Effector CD8-positive, alpha-beta T cell (primary cell): ENCODE results near the gene CYP2C18.
"Not testable (repeated sequence)": the region's sequence is repeated elsewhere in the genome, so short reads cannot be mapped to it uniquely, and the experiment has no call there.

Experiments used
- DNase-seq: peaks from one replicate; lab custom pipeline; 2025; lab: John Stamatoyannopoulos, UW

CYP2C18 gene

GRCh38 chr10:94747137-94747536 is 63.6 kb downstream of the CYP2C18 start:
- no peak for DNase-seq

- DNase-seq: no peak
These were observed 64.3 kb downstream of the CYP2C18 start for GRCh38 chr10:94747838-94748237.

- no peak for DNase-seq
These were observed 74.4 kb downstream of the CYP2C18 start for GRCh38 chr10:94757916-94758315.

DNA sequence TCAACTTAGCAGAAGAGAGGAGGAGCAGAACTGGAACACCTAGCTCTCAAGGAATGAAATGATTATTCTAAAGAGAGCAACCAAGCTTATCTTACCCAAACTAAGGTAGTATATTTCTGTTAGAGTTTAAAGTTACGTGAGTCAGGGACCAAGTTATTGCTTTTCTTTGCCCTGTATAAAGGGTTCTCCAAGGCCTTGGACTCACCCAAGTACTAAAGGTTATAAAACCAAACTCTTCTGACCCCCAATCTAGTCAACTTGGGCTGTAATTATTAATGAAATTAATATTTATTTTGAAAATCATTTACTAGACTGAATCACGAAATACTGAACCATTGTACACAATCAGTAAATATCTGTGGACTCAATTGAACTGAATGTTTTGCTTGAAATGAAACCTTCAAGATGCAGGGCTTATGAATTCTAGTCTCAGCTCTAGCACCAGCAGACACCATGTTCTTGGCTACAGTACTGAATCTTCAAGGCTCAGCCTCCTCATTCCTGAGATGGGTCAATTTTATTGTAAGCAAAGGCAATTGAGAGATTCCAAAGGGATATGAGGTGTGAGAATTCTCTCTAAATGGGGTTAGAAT is 77.2 kb downstream of the CYP2C18 start:
- no peak for DNase-seq

GRCh38 chr10:94762393-94762792 is 78.9 kb downstream of the CYP2C18 start, which contains the start of gene CYP2C19:
CYP2C19 (plus strand) TSS chr10:94762681; CDS start chr10:94762706, 25 bp downstream.
- no peak for DNase-seq

DNA sequence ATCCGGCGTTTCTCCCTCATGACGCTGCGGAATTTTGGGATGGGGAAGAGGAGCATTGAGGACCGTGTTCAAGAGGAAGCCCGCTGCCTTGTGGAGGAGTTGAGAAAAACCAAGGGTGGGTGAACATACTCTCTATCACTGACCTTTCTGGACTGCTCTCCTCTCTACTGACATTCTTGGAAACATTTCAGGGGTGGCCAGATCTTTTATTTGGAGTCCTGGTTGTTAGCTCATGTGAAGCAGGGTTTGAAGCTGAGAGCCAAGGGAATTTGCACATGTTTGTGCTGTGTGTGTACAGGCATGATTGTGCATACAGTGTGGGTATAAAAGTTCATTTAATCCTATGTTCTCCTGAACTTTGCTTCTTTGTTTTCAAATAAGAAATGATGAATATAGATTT is 91.9 kb downstream of the CYP2C18 start:
- not testable (repeated sequence) for DNase-seq

GRCh38 chr10:94777886-94778458 is 94.4 kb downstream of the CYP2C18 start:
- DNase-seq: no peak

DNA sequence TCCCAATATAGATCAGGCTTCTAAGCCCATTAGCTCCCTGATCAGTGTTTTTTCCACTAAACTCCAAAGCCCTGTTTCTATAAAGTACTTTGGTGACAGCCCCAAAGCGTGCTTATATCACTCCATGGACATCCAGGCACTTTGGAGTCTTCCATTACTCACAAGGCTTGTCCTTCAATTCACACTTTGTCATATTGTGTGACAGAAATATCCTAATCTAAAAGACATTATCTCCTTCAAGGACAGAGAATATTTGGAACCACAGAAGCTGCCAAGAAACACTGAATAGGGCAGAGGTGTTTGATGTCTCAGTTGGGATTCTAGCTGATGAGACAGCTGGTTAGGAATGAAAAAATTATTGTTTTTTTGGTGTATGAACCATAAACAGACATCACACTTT is 97.3 kb downstream of the CYP2C18 start:
- no peak for DNase-seq

DNA sequence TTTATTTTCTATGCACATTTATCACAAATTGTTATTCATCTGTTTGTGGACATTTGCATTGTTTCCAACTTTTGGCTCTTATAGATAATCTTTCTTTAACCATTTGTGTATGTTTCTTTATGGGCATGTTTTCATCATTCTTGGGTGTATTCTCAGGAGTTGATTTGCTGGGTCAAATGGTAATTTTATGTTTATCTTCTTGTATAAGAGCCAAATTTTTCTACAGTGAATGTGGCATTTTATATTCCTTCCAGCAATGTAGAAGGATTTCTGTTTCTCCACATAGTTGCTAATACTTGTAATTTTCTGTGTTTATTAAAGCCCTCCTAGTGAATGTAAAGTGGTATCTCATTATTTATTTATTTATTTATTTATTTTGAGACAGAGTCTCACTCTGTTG is 100.7 kb downstream of the CYP2C18 start:
- DNase-seq: no peak

GRCh38 chr10:94785211-94785610 is 101.7 kb downstream of the CYP2C18 start:
- DNase-seq: no peak
